ENCODE measurements around the gene COPS6.

COPS6 gene

GRCh38 chr7:100130608-100131453 is 42.1 kb downstream of the COPS6 start:
- POLR2A ChIA-PET = no interaction called here
- TF ChIP-seq CTCF (IDR thresholded peaks at IDR 0.05; ENCODE audit: insufficient read depth, low read length, missing control alignments) = peak; percentile 91
- DNase-seq (ENCODE audit: low read depth, low spot score) = no peak
- CTCF ChIA-PET = interaction anchor here (0.5 to 11.8 kb wide), 39 partner anchors 8 to 1125 kb away, joined by 3 to 298 read pairs (median 4); partner anchors contain the start of genes CNPY4, GPC2, LAMTOR4 and PVRIG
- H3K4me3 ChIP-seq (ENCODE audit: low read depth, low read length) = no peak overlapping the region

GRCh38 chr7:100132126-100132525 is 43.4 kb downstream of the COPS6 start:
- no peak overlapping the region for H3K4me3 ChIP-seq (ENCODE audit: low read depth, low read length)
- POLR2A ChIA-PET = no interaction called here
- no peak for TF ChIP-seq CTCF (IDR thresholded peaks at IDR 0.05; ENCODE audit: insufficient read depth, low read length, missing control alignments)
- CTCF ChIA-PET = interaction anchor here (0.6 to 11.8 kb wide), 32 partner anchors 7 to 275 kb away, joined by 3 to 298 read pairs (median 8); partner anchors contain the start of genes GPC2, LAMTOR4, PVRIG and STAG3
- no peak for DNase-seq (ENCODE audit: low read depth, low spot score)

GRCh38 chr7:100132697-100133151 is 44.0 kb downstream of the COPS6 start:
- POLR2A ChIA-PET = no interaction called here
- CTCF ChIA-PET = interaction anchor here (0.6 to 11.8 kb wide), 34 partner anchors 8 to 719 kb away, joined by 3 to 298 read pairs (median 8); partner anchors contain the start of genes AP4M1, GPC2, LAMTOR4 and MCM7
- H3K4me3 ChIP-seq (ENCODE audit: low read depth, low read length) = no peak overlapping the region
- no peak for DNase-seq (ENCODE audit: low read depth, low spot score)
- peak; percentile 93 for TF ChIP-seq CTCF (IDR thresholded peaks at IDR 0.05; ENCODE audit: insufficient read depth, low read length, missing control alignments)

GRCh38 chr7:100137851-100138760 is 49.3 kb downstream of the COPS6 start:
- DNase-seq (ENCODE audit: low read depth, low spot score) = no peak
- no peak for TF ChIP-seq CTCF (IDR thresholded peaks at IDR 0.05; ENCODE audit: insufficient read depth, low read length, missing control alignments)
- POLR2A ChIA-PET = no interaction called here
- CTCF ChIA-PET = interaction anchor here (1.0 to 13.2 kb wide), 3 partner anchors 7 to 76 kb away, joined by 4 to 298 read pairs (median 167); partner anchors contain the start of gene PVRIG
- no peak overlapping the region for H3K4me3 ChIP-seq (ENCODE audit: low read depth, low read length)

GRCh38 chr7:100141555-100141949 is 52.8 kb downstream of the COPS6 start:
- no peak for DNase-seq (ENCODE audit: low read depth, low spot score)
- POLR2A ChIA-PET = interaction anchor here (0.6 kb wide), 1 partner anchor 40 kb away, joined by 3 read pairs; the partner anchor contains the start of genes AP4M1 and MCM7
- CTCF ChIA-PET = interaction anchor here (0.7 to 13.2 kb wide), 3 partner anchors 10 to 77 kb away, joined by 3 to 167 read pairs (median 7); no protein-coding TSS in a partner anchor

More at GRCh38 chr7:100141555-100141949, 52.8 kb downstream of the COPS6 start:
- no peak for TF ChIP-seq CTCF (IDR thresholded peaks at IDR 0.05; ENCODE audit: insufficient read depth, low read length, missing control alignments)
- H3K4me3 ChIP-seq (ENCODE audit: low read depth, low read length) = no peak overlapping the region

Measured in AG04449 (cell line).